Dermis microvascular lymphatic vessel endothelial cell (primary cell): ENCODE data around the gene CEP85L. TPM values are rescaled to one million over a fixed set of nuclear protein-coding genes. Genes with fewer than 3 reads are reported as not detected.

Source experiments
- DNase-seq, 2 donors: peaks; one replicate each; pipeline versions ENCODE4 v3.0.0 to v3.0.0-alpha.2; 2010; ENCODE audit warnings: low read depth in 2 of 2
- total RNA-seq: library from RNA; depleted of rRNA; stranded (reverse); fragments of >200 nt; gene quantifications from 2 replicates; pipeline ENCODE4 v1.2.1, GENCODE V29; 2014

The CEP85L gene
- 5.6 and 11.5 TPM in 2 replicates for total RNA-seq

- DNase-seq = peak; percentile 68 to 91
These were observed at the start of gene CEP85L for GRCh38 chr6:118651282-118652050. Gene CEP85L (minus strand): TSS chr6:118651591. CDS start chr6:118651269, 322 bp downstream.

GRCh38 chr6:118700531-118700930, 49.1 kb upstream of the CEP85L start:
- DNase-seq = no peak

GRCh38 chr6:118697554-118697953, 46.2 kb upstream of the CEP85L start:
- DNase-seq = no peak

GRCh38 chr6:118696271-118696670, 44.9 kb upstream of the CEP85L start:
- no peak for DNase-seq

- no peak for DNase-seq
These were observed 42.2 kb upstream of the CEP85L start for GRCh38 chr6:118693562-118693961.

- DNase-seq = no peak
These were observed 34.5 kb upstream of the CEP85L start for GRCh38 chr6:118685823-118686449.

GRCh38 chr6:118683881-118684872, 32.8 kb upstream of the CEP85L start:
- DNase-seq = peak; percentile 40 to 65

- DNase-seq = no peak
These were observed 29.2 kb upstream of the CEP85L start for GRCh38 chr6:118680452-118681095.

- DNase-seq = no peak
These were observed 28.0 kb upstream of the CEP85L start for GRCh38 chr6:118679327-118679901.

GRCh38 chr6:118678866-118679265, 27.5 kb upstream of the CEP85L start:
- no peak for DNase-seq

- DNase-seq = no peak
These were observed 25.8 kb upstream of the CEP85L start for GRCh38 chr6:118677193-118677592.

- no peak for DNase-seq
These were observed 23.8 kb upstream of the CEP85L start for GRCh38 chr6:118675225-118675624.

- no peak for DNase-seq
These were observed 23.4 kb upstream of the CEP85L start for GRCh38 chr6:118674772-118675171.

- no peak for DNase-seq
These were observed 21.3 kb upstream of the CEP85L start for GRCh38 chr6:118672678-118673077.

- DNase-seq = no peak
These were observed 18.2 kb upstream of the CEP85L start for GRCh38 chr6:118669561-118669960.

GRCh38 chr6:118668761-118669385, 17.5 kb upstream of the CEP85L start:
- DNase-seq = no peak

GRCh38 chr6:118667988-118668387, 16.6 kb upstream of the CEP85L start:
- no peak for DNase-seq

- no peak for DNase-seq
These were observed 13.6 kb upstream of the CEP85L start for GRCh38 chr6:118665011-118665410.

GRCh38 chr6:118663993-118664985, 12.9 kb upstream of the CEP85L start:
- no peak for DNase-seq
